Naive B cell (primary cell): ENCODE data around the gene CCL18. TPM values are rescaled to one million over a fixed set of nuclear protein-coding genes. Genes with fewer than 3 reads are reported as not detected.
A peak's percentile ranks its signal among the peaks of the same experiment; 100 is the strongest.
"Not testable (repeated sequence)": the region's sequence is repeated elsewhere in the genome, so short reads cannot be mapped to it uniquely, and the experiment has no call there.

Experiments used
- ATAC-seq, 2 donors: fragments of 150-1000 bp; cut with Tn5 transposase; 2 replicates each; pipeline ENCODE4 v1.10.0; 2021; ENCODE audit warnings: low read depth in 2 of 2, mild to moderate bottlenecking in 2 of 2, moderate library complexity in 2 of 2
- DNase-seq: peaks from one replicate; pipeline ENCODE4 v3.0.0; 2022
- H3K27ac Mint-ChIP-seq, 6 donors: one replicate each; pipeline ENCODE4 v1.8.0; 2020 to 2022; ENCODE audit warnings: mild to moderate bottlenecking in 6 of 6, mixed read lengths in 6 of 6, moderate library complexity in 5 of 6, inconsistent platforms in 2 of 6
- H3K27me3 Mint-ChIP-seq, 3 donors: one replicate each; pipeline ENCODE4 v1.8.0; 2021 to 2022; ENCODE audit warnings: mixed read lengths in 3 of 3, mild to moderate bottlenecking in 1 of 3
- H3K36me3 Mint-ChIP-seq, 2 donors: one replicate each; pipeline ENCODE4 v1.8.0; 2020 to 2022; ENCODE audit warnings: mixed read lengths in 2 of 2, inconsistent platforms in 1 of 2, mild to moderate bottlenecking in 1 of 2
- H3K4me1 Mint-ChIP-seq, 3 donors: one replicate each; pipeline ENCODE4 v1.8.0; 2020 to 2022; ENCODE audit warnings: mixed read lengths in 3 of 3, inconsistent platforms in 1 of 3, mild to moderate bottlenecking in 1 of 3, moderate library complexity in 1 of 3
- H3K4me3 Mint-ChIP-seq, 8 donors: one replicate each; pipeline ENCODE4 v1.8.0; 2020 to 2022; ENCODE audit warnings: mild to moderate bottlenecking in 8 of 8, mixed read lengths in 8 of 8, moderate library complexity in 8 of 8, inconsistent platforms in 2 of 8
- H3K9me3 Mint-ChIP-seq, 7 donors: one replicate each; pipeline ENCODE4 v1.8.0; 2020 to 2022; ENCODE audit warnings: mixed read lengths in 7 of 7, mild to moderate bottlenecking in 5 of 7, inconsistent platforms in 2 of 7, moderate library complexity in 1 of 7
- polyA plus RNA-seq, 6 donors: library from polyadenylated mRNA; unstranded; fragments of 300-500 nt; fragmentation: Illumina TruSeq; gene quantifications; one replicate each; pipeline ENCODE4 v1.2.3, GENCODE V29; 2021; ENCODE audit warnings: low read depth in 6 of 6

The CCL18 gene
- polyA plus RNA-seq, 6 donors from 2014 or later: not detected

GRCh38 chr17:36114971-36115648, 51.0 kb downstream of the CCL18 start:
- H3K27me3 Mint-ChIP-seq, H3K4me3 Mint-ChIP-seq, H3K27ac Mint-ChIP-seq, DNase-seq, ATAC-seq: not testable (repeated sequence)
- Mint-ChIP-seq H3K4me1 (peaks cover 36 to 48% (median 38%) of the 10 kb centered on the region in 3 donors), H3K36me3 (peaks cover 0 to 12% of the 10 kb centered on the region in 2 donors), H3K9me3 (peaks cover 6 to 34% (median 16%) of the 10 kb centered on the region in 7 donors)

- H3K9me3 Mint-ChIP-seq: peaks cover 6 to 34% (median 16%) of the 10 kb centered on the region in 7 donors
- not testable (repeated sequence) for H3K27me3 Mint-ChIP-seq, DNase-seq, ATAC-seq, H3K27ac Mint-ChIP-seq, H3K4me3 Mint-ChIP-seq
- H3K4me1 Mint-ChIP-seq: peaks cover 31 to 43% (median 33%) of the 10 kb centered on the region in 3 donors
- H3K36me3 Mint-ChIP-seq: peaks cover 0 to 12% of the 10 kb centered on the region in 2 donors
These were observed 51.5 kb downstream of the CCL18 start for GRCh38 chr17:36115649-36115977.

GRCh38 chr17:36117505-36118382, 53.7 kb downstream of the CCL18 start:
- Mint-ChIP-seq H3K9me3 (peaks cover 2 to 19% (median 5%) of the 10 kb centered on the region in 7 donors), H3K27ac (peak overlapping the region in 4 of 6 donors; percentile 9 to 83 (median 74)), H3K4me1 (peaks cover 22 to 26% (median 24%) of the 10 kb centered on the region in 3 donors), H3K27me3 (no peaks in the 10 kb centered on the region), H3K36me3 (peaks cover 0 to 6% of the 10 kb centered on the region in 2 donors), H3K4me3 (peak overlapping the region in 4 of 8 donors; percentile 6 to 53 (median 34))
- DNase-seq (no peak), ATAC-seq (no peak)

DNA sequence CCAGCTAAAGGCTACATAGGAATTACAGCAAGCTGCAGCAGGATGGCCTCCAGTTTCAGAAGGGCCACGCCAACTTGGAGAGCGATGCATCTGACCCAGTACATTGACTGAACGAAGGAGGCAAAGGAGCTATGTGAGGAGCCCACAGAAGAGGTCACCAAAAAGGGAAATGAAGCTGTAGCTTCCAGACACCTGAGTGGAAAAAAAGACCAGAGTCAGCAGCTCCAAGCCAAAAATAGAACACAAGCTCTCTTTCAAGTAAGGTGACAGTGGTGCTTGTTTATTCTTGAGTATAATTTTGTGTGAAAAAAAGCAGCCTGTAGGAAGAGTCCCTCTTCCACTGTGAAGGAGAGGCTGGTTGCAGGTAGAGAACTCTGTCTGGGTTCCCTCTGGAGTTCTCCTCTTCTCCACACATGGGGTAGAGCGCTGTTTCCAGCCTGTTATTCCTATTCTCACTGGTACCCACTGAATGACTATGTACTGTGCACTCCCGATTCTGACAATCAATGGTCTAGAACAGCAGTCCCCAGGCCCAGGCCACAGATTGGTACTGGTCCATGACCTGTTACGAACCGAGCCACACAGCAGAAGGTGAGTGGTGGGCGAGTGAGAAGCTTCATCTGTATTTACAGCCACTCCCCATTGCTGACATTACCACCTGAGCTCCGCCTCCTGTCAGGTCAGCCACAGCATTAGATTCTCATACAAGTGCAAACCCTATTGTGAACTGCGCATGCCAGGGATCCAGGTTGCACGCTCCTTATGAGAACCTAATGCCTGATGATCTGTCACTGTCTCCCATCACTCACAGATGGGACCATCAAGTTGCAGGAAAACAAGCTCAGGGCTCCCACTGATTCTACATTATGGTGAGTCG, 54.6 kb downstream of the CCL18 start:
- H3K27ac Mint-ChIP-seq: peak overlapping the region in 1 of 6 donors; percentile 9
- peak overlapping the region in 4 of 8 donors; percentile 4 to 53 (median 29) for H3K4me3 Mint-ChIP-seq
- peaks cover 22 to 31% (median 24%) of the 10 kb centered on the region in 3 donors for H3K4me1 Mint-ChIP-seq
- H3K36me3 Mint-ChIP-seq: no peaks in the 10 kb centered on the region
- H3K9me3 Mint-ChIP-seq: peaks cover 0 to 12% (median 0%) of the 10 kb centered on the region in 7 donors
- H3K27me3 Mint-ChIP-seq: no peaks in the 10 kb centered on the region
- DNase-seq: no peak
- ATAC-seq: no peak

GRCh38 chr17:36120221-36120620, 56.1 kb downstream of the CCL18 start:
- Mint-ChIP-seq H3K27me3 (no peaks in the 10 kb centered on the region), H3K4me1 (peaks cover 20 to 28% (median 24%) of the 10 kb centered on the region in 3 donors), H3K36me3 (no peaks in the 10 kb centered on the region), H3K9me3 (peaks cover 0 to 13% (median 2%) of the 10 kb centered on the region in 7 donors), H3K4me3 (no peak overlapping the region), H3K27ac (peak overlapping the region in 1 of 6 donors; percentile 78)
- ATAC-seq (no peak), DNase-seq (no peak)

- not testable (repeated sequence) for ATAC-seq, H3K27me3 Mint-ChIP-seq, H3K36me3 Mint-ChIP-seq, DNase-seq, H3K27ac Mint-ChIP-seq, H3K4me3 Mint-ChIP-seq
- peaks cover 25 to 36% (median 28%) of the 10 kb centered on the region in 3 donors for H3K4me1 Mint-ChIP-seq
- peaks cover 3 to 22% (median 11%) of the 10 kb centered on the region in 7 donors for H3K9me3 Mint-ChIP-seq
These were observed 57.0 kb downstream of the CCL18 start for GRCh38 chr17:36121099-36121498.

Other genes with a start within 250 kb of the CCL18 start
- gene HEATR9, start 195.4 kb upstream of the CCL18 start, polyA plus RNA-seq: not detected
- gene CCL5, start 183.9 kb upstream of the CCL18 start, polyA plus RNA-seq: 10 to 100 TPM in 4 of 6 donors, 1 to 10 TPM in 2; 4.9 to 15.3 (median 12.7) TPM
- gene RDM1, start 133.5 kb upstream of the CCL18 start, polyA plus RNA-seq: not detected
- not detected for gene LYZL6, start 120.6 kb upstream of the CCL18 start, polyA plus RNA-seq
- gene CCL16, start 82.8 kb upstream of the CCL18 start, polyA plus RNA-seq: not detected
- gene CCL14, start 77.5 kb upstream of the CCL18 start, polyA plus RNA-seq: not detected
- not detected for gene CCL15, start 62.7 kb upstream of the CCL18 start, polyA plus RNA-seq
- not detected for gene CCL23, start 46.3 kb upstream of the CCL18 start, polyA plus RNA-seq
- 10 to 100 TPM in 3 of 6 donors, 1 to 10 TPM in 3; 7.0 to 36.8 (median 13.0) TPM for gene CCL3, start 25.9 kb downstream of the CCL18 start, polyA plus RNA-seq
- 10 to 100 TPM in 3 of 6 donors, 1 to 10 TPM in 2, under 1 TPM in 1; 0.79 to 43.5 (median 19.5) TPM for gene CCL4, start 39.6 kb downstream of the CCL18 start, polyA plus RNA-seq
- gene TBC1D3B, start 112.4 kb downstream of the CCL18 start, polyA plus RNA-seq: under 1 TPM in 1 of 6 donors, not detected in 5; 0.73 TPM
- 1 to 10 TPM in 1 of 6 donors, under 1 TPM in 3, not detected in 2; 0.48 to 1.5 (median 0.71) TPM for gene CCL3L1, start 132.5 kb downstream of the CCL18 start, polyA plus RNA-seq
- gene CCL4L2, start 146.8 kb downstream of the CCL18 start, polyA plus RNA-seq: 1 to 10 TPM in 2 of 6 donors, not detected in 4; 1.6 to 6.6 TPM
- gene TBC1D3I, start 200.3 kb downstream of the CCL18 start, polyA plus RNA-seq: under 1 TPM in 2 of 6 donors, not detected in 4; 0.22 to 0.36 TPM